HG03196 (cell line): ENCODE results near the gene DENND6B.
"Not testable (repeated sequence)": the region's sequence is repeated elsewhere in the genome, so short reads cannot be mapped to it uniquely, and the experiment has no call there.

Experiments used
- ATAC-seq: cut with Tn5 transposase; IDR thresholded peaks from one replicate; pipeline ENCODE4 v1.9.1; 2021; ENCODE audit not compliant: unreplicated experiment

DENND6B gene

GRCh38 chr22:50274771-50275170, 52.0 kb downstream of the DENND6B start:
- no peak for ATAC-seq

GRCh38 chr22:50274311-50274710, 52.5 kb downstream of the DENND6B start:
- no peak for ATAC-seq

DNA sequence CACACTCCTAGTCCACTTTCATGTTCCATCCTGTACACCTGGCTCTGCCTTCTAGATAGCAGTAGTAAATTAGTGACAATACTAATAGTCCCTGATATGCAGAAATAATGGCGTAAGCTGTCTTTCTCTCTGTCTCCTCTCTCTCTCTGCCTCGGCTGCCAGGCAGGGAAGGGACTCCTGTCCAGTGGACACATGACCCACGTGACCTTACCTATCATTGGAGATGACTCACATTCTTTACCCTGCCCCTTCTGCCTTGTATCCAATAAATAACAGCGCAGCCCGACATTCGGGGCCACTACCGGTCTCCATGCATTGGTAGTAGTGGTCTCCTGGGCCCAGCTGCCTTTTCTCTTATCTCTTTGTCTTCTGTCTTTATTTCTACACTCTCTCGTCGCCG, 53.0 kb downstream of the DENND6B start:
- ATAC-seq = not testable (repeated sequence)

- ATAC-seq = not testable (repeated sequence)
Measured at GRCh38 chr22:50273352-50273751, 53.5 kb downstream of the DENND6B start.

- no peak for ATAC-seq
Measured at GRCh38 chr22:50272044-50272802, 54.6 kb downstream of the DENND6B start.

DNA sequence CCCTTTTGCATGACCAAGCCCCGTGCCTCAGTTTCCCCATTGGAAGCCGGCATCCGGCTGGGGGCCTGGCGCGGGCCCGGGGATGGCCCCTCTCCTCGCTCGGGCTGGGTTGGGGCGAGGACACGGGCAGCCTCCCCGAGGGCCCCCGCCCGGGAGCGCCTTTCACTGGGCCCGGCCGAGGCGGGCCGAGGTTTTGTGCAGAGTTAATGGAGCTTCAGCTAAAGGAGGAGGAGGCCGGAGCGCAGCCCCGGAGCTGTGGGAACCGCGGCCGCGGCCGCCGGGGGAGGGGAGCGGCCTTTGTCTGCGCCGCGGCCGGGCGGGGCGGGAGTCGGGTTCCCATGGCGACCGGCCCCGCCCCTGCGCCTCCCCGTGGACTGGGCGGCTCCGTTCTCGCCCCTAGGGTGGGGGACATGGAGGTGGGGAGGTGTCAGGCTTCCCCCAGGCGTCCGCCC, 55.3 kb downstream of the DENND6B start:
- no peak for ATAC-seq

DNA sequence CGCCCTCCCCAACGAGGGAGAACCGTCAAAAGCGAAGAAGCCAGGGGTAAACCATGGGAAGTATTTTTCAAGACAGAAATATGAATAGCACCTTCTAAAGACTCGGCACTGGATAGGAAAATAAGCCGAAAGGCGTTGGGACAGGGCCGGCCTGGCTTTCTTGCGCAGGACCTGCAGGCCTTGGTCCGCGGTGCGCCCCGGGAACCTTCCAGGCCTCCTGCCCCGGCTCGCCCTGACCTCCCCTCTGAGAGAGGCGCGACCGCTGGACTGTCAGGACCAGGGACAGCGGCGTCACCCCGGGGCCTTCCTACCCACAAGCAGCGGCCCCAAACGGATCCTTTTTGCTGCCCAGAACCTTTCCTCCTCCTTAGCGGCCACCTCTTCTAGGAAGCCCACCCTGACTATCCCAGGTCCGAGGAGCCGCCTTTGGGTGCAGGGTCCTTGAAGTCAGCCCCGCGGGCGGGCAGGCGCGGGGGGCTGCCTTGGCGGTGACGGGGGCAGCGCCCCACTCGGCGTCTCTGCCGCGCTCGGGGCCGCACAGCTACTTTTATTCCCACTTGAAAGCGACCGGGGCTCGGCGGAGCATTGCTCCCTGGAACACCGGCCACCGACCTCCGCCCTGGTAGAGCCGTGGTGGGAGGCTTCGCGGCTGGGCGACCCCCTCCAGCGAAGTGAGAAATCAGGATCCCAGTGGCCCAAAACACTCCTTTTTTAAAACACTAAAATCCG, 56.0 kb downstream of the DENND6B start:
- ATAC-seq = no peak

DNA sequence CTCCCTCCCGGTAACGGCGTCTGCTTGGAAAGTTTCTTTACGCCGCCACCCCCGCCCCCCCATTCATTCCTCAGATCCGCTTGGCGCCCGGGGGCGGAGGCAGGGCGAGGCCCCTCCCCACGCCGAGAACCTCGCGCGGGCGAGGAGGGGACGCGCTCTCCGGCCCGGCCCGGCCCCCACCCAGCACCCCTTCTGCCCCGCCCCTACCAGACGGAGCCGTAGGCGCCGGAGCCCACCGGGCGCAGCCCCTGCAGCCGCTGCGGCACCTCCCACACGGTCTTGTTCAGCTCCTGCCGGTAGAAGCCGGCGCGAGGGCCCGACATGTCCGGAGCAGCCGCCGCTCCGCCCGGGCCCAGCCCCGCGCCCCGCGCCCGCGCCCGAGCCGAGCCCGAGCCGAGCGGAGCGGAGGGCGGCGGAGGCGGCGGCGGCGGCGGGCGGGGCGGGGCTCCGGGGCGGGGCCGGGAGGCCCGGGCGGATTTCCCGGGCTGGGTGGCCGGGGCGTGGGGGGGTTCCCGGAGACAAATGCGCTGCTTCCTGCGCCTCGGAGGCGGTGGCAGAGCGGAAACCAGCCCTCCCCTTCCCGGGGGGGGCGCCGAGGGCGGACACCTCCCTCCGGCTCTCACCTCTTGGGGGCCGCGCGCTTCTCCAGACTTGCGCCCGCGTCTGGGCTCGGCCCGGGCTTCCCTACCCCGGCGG, 56.7 kb downstream of the DENND6B start, which contains the start of gene MAPK11:
Gene MAPK11, minus strand, starts transcription at position 411 of the 696 bp plus-strand sequence. Its CDS starts 88 bp downstream, at position 323.
- peak; percentile 29 for ATAC-seq

DNA sequence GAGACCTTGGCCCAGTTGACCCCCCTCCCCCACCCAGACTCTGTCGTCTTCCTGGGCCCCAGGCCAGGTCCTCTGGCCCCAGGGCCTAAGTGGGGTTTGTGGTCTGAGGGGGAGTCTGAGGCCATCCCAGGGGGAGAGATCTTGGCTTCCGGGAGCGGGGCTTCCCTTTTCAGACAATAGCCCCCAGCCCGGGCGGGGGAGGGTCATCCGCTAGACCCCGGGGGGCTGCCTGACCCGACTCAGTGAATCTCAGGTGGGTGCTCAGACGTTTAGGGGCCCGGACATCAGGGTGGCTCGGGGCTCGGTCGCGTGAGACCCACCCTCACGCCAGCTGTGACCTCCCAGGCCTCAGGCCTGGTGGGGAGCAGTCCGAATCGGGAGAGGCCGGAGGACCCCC, 57.2 kb downstream of the DENND6B start:
- no peak for ATAC-seq

GRCh38 chr22:50268655-50269113, 58.1 kb downstream of the DENND6B start:
- ATAC-seq = no peak

DNA sequence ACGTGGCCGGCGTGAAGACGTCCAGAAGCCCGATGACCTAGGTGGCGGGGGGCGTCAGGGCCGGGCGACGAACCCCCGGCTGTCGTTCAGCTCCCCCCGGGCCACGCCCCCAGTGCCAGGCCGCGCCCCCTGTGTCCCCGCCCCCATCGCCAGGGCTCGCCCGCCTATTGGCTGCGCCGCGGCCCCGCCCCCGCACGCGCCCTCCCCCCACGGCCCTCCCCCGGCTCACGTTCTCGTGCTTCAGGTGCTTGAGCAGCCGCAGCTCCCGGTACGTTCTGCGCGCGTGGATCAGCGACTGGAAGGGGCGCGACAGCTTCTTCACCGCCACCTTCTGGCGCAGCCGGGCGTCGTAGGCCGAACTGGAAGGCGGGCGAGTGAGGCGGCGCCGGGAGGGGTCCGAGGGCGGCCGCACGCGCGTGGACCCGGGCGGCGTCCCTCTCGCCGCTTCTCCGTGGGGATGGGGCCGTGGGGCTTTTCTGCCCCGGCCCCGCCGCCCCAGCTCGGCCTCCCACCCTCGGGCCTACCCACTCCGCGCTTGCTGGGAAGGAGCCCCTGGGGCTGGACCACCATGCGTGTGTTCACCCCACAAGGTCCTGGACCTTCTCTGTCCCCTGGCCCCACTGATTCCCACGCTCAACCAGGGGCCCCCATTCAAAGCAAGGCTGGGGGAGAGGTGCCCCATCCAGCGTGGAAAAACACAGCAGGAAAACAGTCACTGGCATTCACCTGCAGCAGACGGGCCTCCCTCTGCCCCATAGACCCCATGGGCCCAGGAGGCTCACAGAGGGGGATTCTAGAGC, 59.0 kb downstream of the DENND6B start:
- no peak for ATAC-seq

- no peak for ATAC-seq
Measured at GRCh38 chr22:50266994-50267393, 59.8 kb downstream of the DENND6B start.

DNA sequence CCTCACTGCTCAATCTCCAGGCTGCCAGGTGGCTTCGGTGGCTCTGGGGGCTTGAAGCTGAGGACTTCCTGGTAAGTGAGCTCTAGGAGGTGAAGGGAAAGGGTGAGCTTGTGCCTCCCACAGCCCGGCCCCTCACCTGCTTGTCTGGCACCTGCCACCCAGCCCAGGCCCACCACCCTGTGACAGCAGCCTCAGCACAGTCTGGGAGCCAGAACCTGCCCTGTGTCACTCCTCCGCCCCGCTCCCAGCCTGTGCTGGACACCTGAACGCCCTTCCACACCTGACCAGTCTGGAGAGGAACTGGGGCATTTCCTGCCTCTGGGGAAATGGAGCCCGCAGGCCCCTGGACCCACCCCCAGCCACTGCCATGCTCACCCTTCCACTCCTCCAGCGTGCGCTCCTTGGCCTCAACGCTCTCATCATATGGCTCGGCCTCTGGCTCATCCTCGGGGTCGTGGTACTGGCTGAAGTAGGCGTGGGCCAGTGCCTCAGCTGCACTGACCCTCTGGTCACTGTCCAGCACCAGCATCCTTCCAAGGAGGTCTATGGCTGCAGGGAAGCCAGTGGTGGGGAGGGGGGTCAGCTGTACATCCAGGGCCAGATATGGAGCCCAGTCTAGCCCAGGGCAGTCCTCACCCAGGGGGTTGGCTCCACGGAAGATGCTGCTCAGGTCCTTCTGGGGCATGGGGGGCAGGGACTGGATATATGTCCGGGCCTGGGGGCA, 61.7 kb downstream of the DENND6B start:
- no peak for ATAC-seq

DNA sequence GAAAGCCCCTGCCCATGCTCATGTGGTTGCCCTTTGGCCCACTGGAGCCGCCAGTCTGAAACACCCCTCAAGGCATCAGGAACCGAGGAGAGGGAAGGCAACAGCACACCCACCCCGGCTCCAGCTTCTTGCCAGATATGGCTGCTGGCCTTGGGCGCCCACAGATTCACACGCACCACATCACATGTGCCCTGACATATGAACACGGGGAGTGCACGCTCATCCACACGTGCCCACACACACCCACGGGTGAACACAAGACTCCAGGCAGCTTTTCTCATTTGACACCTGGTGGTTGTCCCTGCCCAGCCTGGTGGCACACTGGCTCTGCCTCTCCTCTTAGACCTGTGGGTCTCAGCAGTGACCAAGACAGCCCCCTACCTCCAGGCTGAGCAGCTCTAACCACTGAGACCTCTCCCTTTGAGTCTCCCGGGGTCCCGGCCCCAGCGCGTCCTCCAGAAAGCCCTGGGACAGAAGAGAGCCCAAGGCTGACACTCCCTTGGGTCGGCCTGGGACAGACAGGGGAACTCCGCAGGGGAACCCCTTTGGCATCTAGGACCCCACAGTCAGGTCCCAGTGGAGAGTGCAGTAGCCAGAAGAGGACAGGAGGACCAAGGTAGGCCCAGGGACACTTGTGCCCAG, 62.6 kb downstream of the DENND6B start:
- ATAC-seq = no peak

GRCh38 chr22:50262973-50263617, 63.7 kb downstream of the DENND6B start:
- no peak for ATAC-seq

DNA sequence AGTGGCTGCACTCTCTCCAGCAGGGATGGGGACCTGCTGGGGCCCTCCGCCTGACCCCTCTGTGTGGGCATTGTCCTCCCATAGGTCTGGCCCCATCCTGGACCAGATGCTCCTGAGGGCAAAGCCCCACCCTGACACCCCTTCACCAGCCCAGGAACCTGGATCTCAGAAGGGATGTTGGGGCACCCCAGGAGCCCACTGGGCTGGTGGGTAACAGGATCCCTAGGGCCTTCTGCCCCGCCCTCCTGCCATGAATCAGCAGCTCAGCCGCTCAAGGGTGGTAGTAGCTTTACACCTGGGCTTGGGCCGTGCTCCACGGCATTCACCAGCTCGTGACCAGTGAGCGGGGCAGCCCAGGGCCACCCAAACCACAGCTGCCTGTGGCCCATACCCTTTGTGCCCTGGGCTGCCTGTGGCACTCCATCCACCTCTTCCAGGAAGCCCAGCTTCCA, 64.3 kb downstream of the DENND6B start:
- no peak for ATAC-seq

GRCh38 chr22:50261615-50262459, 65.0 kb downstream of the DENND6B start, which contains the start of gene MAPK12:
Gene MAPK12, minus strand, starts transcription at chr22:50261683. Its CDS starts 174 bp downstream, at chr22:50261509.
- no peak for ATAC-seq
